Gastrocnemius medialis (tissue), 4 donors: Measurements from ENCODE around the gene GJB5. TPM values are rescaled to one million over a fixed set of nuclear protein-coding genes. Genes with fewer than 3 reads are reported as not detected.
A peak's percentile ranks its signal among the peaks of the same experiment; 100 is the strongest.

Experiments
- ATAC-seq, 2 donors: fragments of 150-250 bp; one replicate each; pipeline ENCODE4 v1.9.1; 2016
- DNase-seq, 2 donors: peaks; one replicate each; pipeline ENCODE4 v3.0.0-alpha.2; 2019
- H3K27ac ChIP-seq, 4 donors: fragments of 200-600 bp; sonication (generic); 1 replicate in 1 of 4; 2 replicates in 3 of 4; pipeline ENCODE4 v1.5.1; 2016 to 2018; ENCODE audit warnings: mild to moderate bottlenecking in 2 of 4, moderate library complexity in 1 of 4
- H3K27me3 ChIP-seq, 3 donors: fragments of 200-600 bp; sonication (generic) in 2 of 3; 1 replicate in 1 of 3; 2 replicates in 2 of 3; pipeline versions ENCODE4 v1.5.1 to v1.6.0; 2016 to 2019; ENCODE audit warnings: mild to moderate bottlenecking in 1 of 3, moderate library complexity in 1 of 3
- H3K36me3 ChIP-seq, 2 donors: fragments of 200-600 bp; sonication (generic) in 1 of 2; one replicate each; pipeline ENCODE4 v1.5.1; 2017 to 2018
- H3K4me1 ChIP-seq, 2 donors: fragments of 200-600 bp; sonication (generic) in 1 of 2; one replicate each; pipeline ENCODE4 v1.5.1; 2016 to 2017; ENCODE audit warnings: mild to moderate bottlenecking in 2 of 2
- H3K4me3 ChIP-seq, 4 donors: fragments of 200-600 bp; sonication (generic) in 3 of 4; 1 replicate in 1 of 4; 2 replicates in 3 of 4; pipeline ENCODE4 v1.5.1; 2016 to 2019; ENCODE audit warnings: mild to moderate bottlenecking in 2 of 4
- H3K9me3 ChIP-seq, 3 donors: fragments of 200-600 bp; sonication (generic) in 2 of 3; 1 replicate in 1 of 3; 2 replicates in 2 of 3; pipeline ENCODE4 v1.5.1; 2016 to 2019
- CTCF ChIP-seq, 5 experiments: fragments of 450-650 bp in 3 of 5; fragments of 200-600 bp in 2 of 5; sonication (generic) in 2 of 5; IDR thresholded peaks in 4 of 5; conservative IDR thresholded peaks in 1 of 5; 1 replicate in 4 of 5; 2 replicates in 1 of 5; pipeline ENCODE4 v1.5.1; 2016 to 2019; ENCODE audit warnings: antibody characterized with exemption in 5 of 5, mild to moderate bottlenecking in 3 of 5, moderate library complexity in 3 of 5
- POLR2A ChIP-seq, 2 donors: fragments of 450-650 bp; IDR thresholded peaks; one replicate each; pipeline ENCODE4 v1.6.1; 2017; ENCODE audit warnings: antibody characterized with exemption in 2 of 2, mild to moderate bottlenecking in 2 of 2, moderate library complexity in 2 of 2
- in situ Hi-C, 4 donors: fragments of 200-750 bp; cut with MboI; loops; one replicate each; pipeline versions ENCODE4 v1.15.0 to v1.8.0; 2017; ENCODE audit warnings: low sequenced_read_pairs in 4 of 4
- intact Hi-C: fragments of 100-400 bp; cut with DNase I; formaldehyde crosslinking; loops from one replicate; pipeline ENCODE4 v1.15.1; 2023; ENCODE audit warnings: low total_unique reads
- total RNA-seq, 4 donors: library from RNA; depleted of rRNA; stranded (reverse); fragments of >200 nt; gene quantifications; one replicate each; pipeline versions ENCODE4 v1.1.0 to v1.2.3, GENCODE V29; 2016

Gene GJB5
- total RNA-seq, 4 donors from 2014 or later: not detected

- Histone ChIP-seq H3K27me3 (peaks cover 43 to 48% (median 45%) of the 10 kb centered on the region in 3 donors), H3K4me1 (peaks cover 0 to 7% of the 10 kb centered on the region in 2 donors), H3K9me3 (no peaks in the 10 kb centered on the region), H3K4me3 (peak within 1 kb of the TSS; percentile 16 to 43 (median 24)), H3K36me3 (no peaks in the 10 kb centered on the region), H3K27ac (no peak within 1 kb of the TSS)
- no peak for TF ChIP-seq POLR2A (IDR thresholded peaks at IDR 0.05)
- TF ChIP-seq CTCF (IDR thresholded peaks at IDR 0.05 in 4 of 5, conservative IDR thresholded peaks at IDR 0.05 in 1 of 5): no peak
- intact Hi-C loops (no loop called here), in situ Hi-C loops (no loop called here)
- ATAC-seq (no peak), DNase-seq (no peak)
Observed at GRCh38 chr1:34781071-34781843, 26.4 kb downstream of the GJB5 start, which contains the start of gene GJB3. TSS of gene GJB3 (plus strand) at chr1:34781214. CDS start at chr1:34784763, 3,549 bp downstream.

- H3K4me3 ChIP-seq: peak overlapping the region in 2 of 4 donors; percentile 22 to 43
- peaks cover 43 to 48% (median 45%) of the 10 kb centered on the region in 3 donors for H3K27me3 ChIP-seq
Observed at GRCh38 chr1:34781844-34782391, 27.1 kb downstream of the GJB5 start.

GRCh38 chr1:34784751-34785221 lies 29.9 kb downstream of the GJB5 start:
- ATAC-seq: no peak
- in situ Hi-C loops: loop anchor here in 1 of 4 donors (5.0 kb wide), 1 partner anchor 68 kb away; no protein-coding TSS in a partner anchor
- Histone ChIP-seq H3K27me3 (peaks cover 29 to 34% (median 33%) of the 10 kb centered on the region in 3 donors), H3K4me1 (peaks cover 3 to 7% of the 10 kb centered on the region in 2 donors), H3K9me3 (no peaks in the 10 kb centered on the region), H3K27ac (no peak overlapping the region), H3K36me3 (no peaks in the 10 kb centered on the region), H3K4me3 (no peak overlapping the region)
- TF ChIP-seq POLR2A (IDR thresholded peaks at IDR 0.05): no peak
- no peak for TF ChIP-seq CTCF (IDR thresholded peaks at IDR 0.05 in 4 of 5, conservative IDR thresholded peaks at IDR 0.05 in 1 of 5)
- no peak for DNase-seq
- intact Hi-C loops: loop anchor here (5.0 kb wide), 1 partner anchor 83 kb away; no protein-coding TSS in a partner anchor

More at GRCh38 chr1:34781844-34782391, 27.1 kb downstream of the GJB5 start:
- intact Hi-C loops (no loop called here), in situ Hi-C loops (no loop called here)
- ATAC-seq (no peak), DNase-seq (no peak)
- TF ChIP-seq CTCF (IDR thresholded peaks at IDR 0.05 in 4 of 5, conservative IDR thresholded peaks at IDR 0.05 in 1 of 5) (no peak), POLR2A (IDR thresholded peaks at IDR 0.05) (no peak)
- Histone ChIP-seq H3K36me3 (no peaks in the 10 kb centered on the region), H3K27ac (no peak overlapping the region), H3K9me3 (no peaks in the 10 kb centered on the region), H3K4me1 (peaks cover 2 to 7% of the 10 kb centered on the region in 2 donors)

- no peak for ATAC-seq
- H3K4me1 ChIP-seq: peaks cover 3 to 7% of the 10 kb centered on the region in 2 donors
- peaks cover 23 to 31% (median 27%) of the 10 kb centered on the region in 3 donors for H3K27me3 ChIP-seq
- intact Hi-C loops: loop anchor here (5.0 kb wide), 1 partner anchor 82 kb away; no protein-coding TSS in a partner anchor
- in situ Hi-C loops: loop anchor here in 1 of 4 donors (5.0 kb wide), 1 partner anchor 67 kb away; no protein-coding TSS in a partner anchor
- no peak overlapping the region for H3K27ac ChIP-seq
- no peak for DNase-seq
- H3K4me3 ChIP-seq: no peak overlapping the region
- no peaks in the 10 kb centered on the region for H3K36me3 ChIP-seq
- no peaks in the 10 kb centered on the region for H3K9me3 ChIP-seq
- TF ChIP-seq CTCF (IDR thresholded peaks at IDR 0.05 in 4 of 5, conservative IDR thresholded peaks at IDR 0.05 in 1 of 5) (no peak), POLR2A (IDR thresholded peaks at IDR 0.05) (no peak)
Observed at GRCh38 chr1:34785231-34785874, 30.5 kb downstream of the GJB5 start.
